CD14-positive monocyte (primary cell): ENCODE results near the gene S100Z. TPM values are rescaled to one million over a fixed set of nuclear protein-coding genes. Genes with fewer than 3 reads are reported as not detected.

Experiments
- DNase-seq, 3 donors: peaks; one replicate each; pipeline ENCODE4 v3.0.0-alpha.2; 2011 to 2022
- H2AFZ ChIP-seq: 2 replicates; pipeline ENCODE4 v1.6.0; 2012; ENCODE audit warnings: mild to moderate bottlenecking, low read depth, low read length, inconsistent platforms; ENCODE audit not compliant: insufficient read depth, poor library complexity, severe bottlenecking
- H3K27ac ChIP-seq, 2 donors: 1 replicate in 1 of 2; 2 replicates in 1 of 2; pipeline ENCODE4 v1.5.1; 2012 to 2013; ENCODE audit warnings: low read length in 2 of 2, control low read depth in 1 of 2, inconsistent platforms in 1 of 2, low read depth in 1 of 2, mild to moderate bottlenecking in 1 of 2
- H3K27me3 ChIP-seq, 2 donors: one replicate each; pipeline versions ENCODE4 v1.6.0 to v1.6.1; 2011 to 2013; ENCODE audit warnings: low read length in 2 of 2; ENCODE audit not compliant: control insufficient read depth in 2 of 2, insufficient read depth in 2 of 2
- H3K36me3 ChIP-seq, 2 donors: replicated peaks in 1 of 2; 1 replicate in 1 of 2; 2 replicates in 1 of 2; pipeline versions ENCODE4 v1.5.1 to v1.6.1; 2012 to 2013; ENCODE audit warnings: low read length in 2 of 2, control low read depth in 1 of 2, inconsistent platforms in 1 of 2, mild to moderate bottlenecking in 1 of 2; ENCODE audit not compliant: insufficient read depth in 2 of 2, control insufficient read depth in 1 of 2
- H3K4me1 ChIP-seq, 2 donors: 1 replicate in 1 of 2; 2 replicates in 1 of 2; pipeline versions ENCODE4 v1.5.1 to v1.6.1; 2012 to 2013; ENCODE audit warnings: low read length in 2 of 2, control low read depth in 1 of 2, inconsistent platforms in 1 of 2, mild to moderate bottlenecking in 1 of 2, moderate library complexity in 1 of 2; ENCODE audit not compliant: insufficient read depth in 2 of 2, control insufficient read depth in 1 of 2
- H3K4me2 ChIP-seq: replicated peaks from 2 replicates; pipeline ENCODE3; 2012; ENCODE audit warnings: low read length, moderate library complexity, mild to moderate bottlenecking; ENCODE audit not compliant: poor library complexity, severe bottlenecking; ENCODE audit errors: extremely low read depth
- H3K4me3 ChIP-seq, 3 experiments: fragments of 200-600 bp in 1 of 3; sonication (generic) in 1 of 3; replicated peaks in 1 of 3; 1 replicate in 2 of 3; 2 replicates in 1 of 3; pipeline ENCODE4 v1.5.1; 2011 to 2013; ENCODE audit warnings: low read length in 3 of 3, mild to moderate bottlenecking in 3 of 3, control low read depth in 2 of 3, low read depth in 2 of 3, inconsistent platforms in 1 of 3, moderate library complexity in 1 of 3
- H3K79me2 ChIP-seq: 2 replicates; pipeline ENCODE4 v1.6.0; 2012; ENCODE audit warnings: mild to moderate bottlenecking, control low read depth, inconsistent platforms, low read length, moderate library complexity; ENCODE audit not compliant: insufficient read depth
- H3K9ac ChIP-seq: 2 replicates; pipeline ENCODE4 v1.6.0; 2017; ENCODE audit warnings: low read length, mild to moderate bottlenecking; ENCODE audit not compliant: insufficient read depth, poor library complexity, severe bottlenecking
- H3K9me3 ChIP-seq, 2 donors: replicated peaks in 1 of 2; 1 replicate in 1 of 2; 2 replicates in 1 of 2; pipeline versions ENCODE4 v1.5.1 to v1.6.1; 2012 to 2013; ENCODE audit warnings: low read length in 2 of 2, control low read depth in 1 of 2; ENCODE audit not compliant: control insufficient read depth in 1 of 2, insufficient read depth in 1 of 2
- H4K20me1 ChIP-seq: 2 replicates; pipeline ENCODE4 v1.6.0; 2012; ENCODE audit warnings: mild to moderate bottlenecking, low read length, control low read depth, moderate library complexity; ENCODE audit not compliant: insufficient read depth
- H3K27ac Mint-ChIP-seq, 7 donors: one replicate each; pipeline ENCODE4 v1.8.0; 2020; ENCODE audit warnings: mild to moderate bottlenecking in 7 of 7, mixed read lengths in 7 of 7, moderate library complexity in 6 of 7, inconsistent platforms in 2 of 7
- H3K27me3 Mint-ChIP-seq, 3 donors: one replicate each; pipeline ENCODE4 v1.8.0; 2021 to 2022; ENCODE audit warnings: low read depth in 3 of 3, mild to moderate bottlenecking in 3 of 3, mixed read lengths in 3 of 3, moderate library complexity in 3 of 3, inconsistent platforms in 1 of 3
- H3K36me3 Mint-ChIP-seq, 2 donors: one replicate each; pipeline ENCODE4 v1.8.0; 2020; ENCODE audit warnings: mixed read lengths in 2 of 2, inconsistent platforms in 1 of 2, mild to moderate bottlenecking in 1 of 2
- H3K4me1 Mint-ChIP-seq: one replicate; pipeline ENCODE4 v1.8.0; 2020; ENCODE audit warnings: mild to moderate bottlenecking, mixed read lengths
- H3K4me3 Mint-ChIP-seq, 2 donors: one replicate each; pipeline ENCODE4 v1.8.0; 2020; ENCODE audit warnings: mild to moderate bottlenecking in 2 of 2, mixed read lengths in 2 of 2, moderate library complexity in 1 of 2
- H3K9me3 Mint-ChIP-seq, 7 donors: one replicate each; pipeline ENCODE4 v1.8.0; 2020 to 2022; ENCODE audit warnings: mixed read lengths in 7 of 7, mild to moderate bottlenecking in 6 of 7, moderate library complexity in 6 of 7, inconsistent platforms in 2 of 7
- WGBS: methylation state at CpG from one replicate; pipeline ENCODE4 v1.1.5; 2013; ENCODE audit warnings: missing lambda C conversion rate; ENCODE audit not compliant: insufficient coverage; 5-methylcytosine and 5-hydroxymethylcytosine counted together
- intact Hi-C, 2 donors: fragments of 100-400 bp; cut with micrococcal nuclease; formaldehyde crosslinking; loops; one replicate each; pipeline versions ENCODE4 v1.15.0 to v1.15.1; 2023
- polyA plus RNA-seq, 3 donors: library from polyadenylated mRNA; depleted of rRNA in 1 of 3; unstranded in 2 of 3; stranded (reverse) in 1 of 3; fragments of 300-500 nt in 2 of 3; fragments of >200 nt in 1 of 3; fragmentation: Illumina TruSeq in 2 of 3; gene quantifications; 1 replicate in 2 of 3; 2 replicates in 1 of 3; pipeline ENCODE4 v1.2.3, GENCODE V29; 2012 to 2021
- TF ChIP-seq, protein P1 (sequence below): fragments of 200-600 bp; IDR thresholded peaks from one replicate; pipeline ENCODE4 v1.8.0; 2022; ENCODE audit warnings: antibody characterized with exemption, mild to moderate bottlenecking

S100Z gene
- polyA plus RNA-seq, 3 donors = 13.4 to 39.3 (median 21.2) TPM

DNA sequence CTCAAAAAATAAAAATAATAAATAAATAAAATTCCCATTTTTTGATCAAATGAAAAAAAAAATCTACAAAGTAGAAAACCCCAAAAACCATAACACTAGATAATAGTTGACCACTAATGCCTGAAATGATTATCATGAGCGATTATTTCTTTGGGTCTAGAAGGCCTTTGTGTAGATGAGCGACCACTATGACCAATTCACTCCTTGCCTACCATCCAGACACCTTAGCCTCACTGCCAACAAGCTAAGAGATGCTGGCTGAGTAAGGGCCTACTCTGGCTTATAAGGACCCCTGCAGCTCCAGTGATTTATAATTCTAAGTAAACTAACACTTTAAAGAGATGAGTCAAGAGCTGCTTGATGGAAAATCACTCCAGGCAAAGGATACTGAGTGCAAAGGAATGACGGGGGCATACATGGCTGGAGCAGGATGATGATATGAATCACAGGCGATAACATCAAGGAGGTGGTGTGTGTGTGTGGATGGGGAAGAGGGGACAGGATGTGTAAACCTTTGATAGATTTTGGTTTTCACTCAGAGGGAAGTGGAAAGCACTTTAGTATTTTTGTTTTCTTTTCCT lies 35.7 kb upstream of the S100Z start:
- no peak overlapping the region for H3K27ac Mint-ChIP-seq
- Histone ChIP-seq H4K20me1 (no peaks in the 10 kb centered on the region), H3K9ac (no peak overlapping the region), H3K4me2 (no peak overlapping the region), H3K4me1 (peaks cover 7 to 10% of the 10 kb centered on the region in 2 donors), H3K9me3 (no peaks in the 10 kb centered on the region), H3K27ac (no peak overlapping the region), H3K79me2 (no peaks in the 10 kb centered on the region), H3K4me3 (no peak overlapping the region), H2AFZ (no peak overlapping the region), H3K27me3 (peaks cover 4 to 19% of the 10 kb centered on the region in 2 donors), H3K36me3 (no peaks in the 10 kb centered on the region)
- peaks cover 0 to 5% of the 10 kb centered on the region in 2 donors for H3K36me3 Mint-ChIP-seq
- no peak for DNase-seq
- peaks cover 10% of the 10 kb centered on the region for H3K4me1 Mint-ChIP-seq
- no peak overlapping the region for H3K4me3 Mint-ChIP-seq
- peaks cover 16 to 19% (median 19%) of the 10 kb centered on the region in 3 donors for H3K27me3 Mint-ChIP-seq
- intact Hi-C loops = no loop called here
- peaks cover 0 to 12% (median 4%) of the 10 kb centered on the region in 7 donors for H3K9me3 Mint-ChIP-seq
- 64% methylated on average over 2 of the region's 4 CpGs for WGBS
- TF ChIP-seq, protein P1, sequence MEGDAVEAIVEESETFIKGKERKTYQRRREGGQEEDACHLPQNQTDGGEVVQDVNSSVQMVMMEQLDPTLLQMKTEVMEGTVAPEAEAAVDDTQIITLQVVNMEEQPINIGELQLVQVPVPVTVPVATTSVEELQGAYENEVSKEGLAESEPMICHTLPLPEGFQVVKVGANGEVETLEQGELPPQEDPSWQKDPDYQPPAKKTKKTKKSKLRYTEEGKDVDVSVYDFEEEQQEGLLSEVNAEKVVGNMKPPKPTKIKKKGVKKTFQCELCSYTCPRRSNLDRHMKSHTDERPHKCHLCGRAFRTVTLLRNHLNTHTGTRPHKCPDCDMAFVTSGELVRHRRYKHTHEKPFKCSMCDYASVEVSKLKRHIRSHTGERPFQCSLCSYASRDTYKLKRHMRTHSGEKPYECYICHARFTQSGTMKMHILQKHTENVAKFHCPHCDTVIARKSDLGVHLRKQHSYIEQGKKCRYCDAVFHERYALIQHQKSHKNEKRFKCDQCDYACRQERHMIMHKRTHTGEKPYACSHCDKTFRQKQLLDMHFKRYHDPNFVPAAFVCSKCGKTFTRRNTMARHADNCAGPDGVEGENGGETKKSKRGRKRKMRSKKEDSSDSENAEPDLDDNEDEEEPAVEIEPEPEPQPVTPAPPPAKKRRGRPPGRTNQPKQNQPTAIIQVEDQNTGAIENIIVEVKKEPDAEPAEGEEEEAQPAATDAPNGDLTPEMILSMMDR = no peak

GRCh38 chr5:76816110-76816831 lies 33.5 kb upstream of the S100Z start:
- H3K27me3 Mint-ChIP-seq = peaks cover 21 to 35% (median 25%) of the 10 kb centered on the region in 3 donors
- Histone ChIP-seq H3K27me3 (peaks cover 4 to 37% of the 10 kb centered on the region in 2 donors), H3K9ac (no peak overlapping the region), H3K27ac (no peak overlapping the region), H3K4me1 (peaks cover 17 to 29% of the 10 kb centered on the region in 2 donors), H3K36me3 (no peaks in the 10 kb centered on the region), H2AFZ (no peak overlapping the region), H4K20me1 (no peaks in the 10 kb centered on the region), H3K79me2 (no peaks in the 10 kb centered on the region), H3K4me2 (no peak overlapping the region), H3K9me3 (no peaks in the 10 kb centered on the region), H3K4me3 (no peak overlapping the region)
- WGBS = no CpG with 5 or more reads among the region's 3 CpGs
- peak overlapping the region in 1 of 2 donors; percentile 21 for H3K4me3 Mint-ChIP-seq
- intact Hi-C loops = no loop called here
- peaks cover 0 to 9% (median 4%) of the 10 kb centered on the region in 7 donors for H3K9me3 Mint-ChIP-seq
- TF ChIP-seq, protein P1 = no peak
- DNase-seq = no peak
- no peak overlapping the region for H3K27ac Mint-ChIP-seq
- peaks cover 5 to 9% of the 10 kb centered on the region in 2 donors for H3K36me3 Mint-ChIP-seq
- H3K4me1 Mint-ChIP-seq = peaks cover 27% of the 10 kb centered on the region
